Ectodermal cell (in vitro differentiated cells): Measurements from ENCODE around the gene SMIM13.

Source experiments
- H3K27ac ChIP-seq: 2 replicates; pipeline ENCODE4 v1.7.0; 2013; ENCODE audit warnings: mild to moderate bottlenecking, low read depth, low read length; ENCODE audit not compliant: insufficient read depth, poor library complexity, severe bottlenecking
- H3K27me3 ChIP-seq: 2 replicates; pipeline ENCODE4 v1.7.0; 2013; ENCODE audit warnings: mild to moderate bottlenecking, low read length; ENCODE audit not compliant: insufficient read depth, control insufficient read depth, poor library complexity, severe bottlenecking
- H3K36me3 ChIP-seq: one replicate; pipeline ENCODE4 v1.7.0; 2013; ENCODE audit warnings: low read length; ENCODE audit not compliant: control insufficient read depth, insufficient read depth
- H3K4me1 ChIP-seq: one replicate; pipeline ENCODE4 v1.7.0; 2013; ENCODE audit warnings: low read length; ENCODE audit not compliant: control insufficient read depth, insufficient read depth
- H3K4me3 ChIP-seq: 2 replicates; pipeline ENCODE4 v1.7.0; 2013; ENCODE audit warnings: low read depth, low read length, control low read depth; ENCODE audit not compliant: insufficient read depth
- H3K9me3 ChIP-seq: 2 replicates; pipeline ENCODE4 v1.7.0; 2013; ENCODE audit warnings: mild to moderate bottlenecking, low read length, moderate library complexity; ENCODE audit not compliant: control insufficient read depth
- WGBS, 2 experiments: methylation state at CpG; one replicate each; pipeline ENCODE4 v1.1.7; 2013; ENCODE audit warnings: missing lambda C conversion rate in 2 of 2; 5-methylcytosine and 5-hydroxymethylcytosine counted together

SMIM13 gene

DNA sequence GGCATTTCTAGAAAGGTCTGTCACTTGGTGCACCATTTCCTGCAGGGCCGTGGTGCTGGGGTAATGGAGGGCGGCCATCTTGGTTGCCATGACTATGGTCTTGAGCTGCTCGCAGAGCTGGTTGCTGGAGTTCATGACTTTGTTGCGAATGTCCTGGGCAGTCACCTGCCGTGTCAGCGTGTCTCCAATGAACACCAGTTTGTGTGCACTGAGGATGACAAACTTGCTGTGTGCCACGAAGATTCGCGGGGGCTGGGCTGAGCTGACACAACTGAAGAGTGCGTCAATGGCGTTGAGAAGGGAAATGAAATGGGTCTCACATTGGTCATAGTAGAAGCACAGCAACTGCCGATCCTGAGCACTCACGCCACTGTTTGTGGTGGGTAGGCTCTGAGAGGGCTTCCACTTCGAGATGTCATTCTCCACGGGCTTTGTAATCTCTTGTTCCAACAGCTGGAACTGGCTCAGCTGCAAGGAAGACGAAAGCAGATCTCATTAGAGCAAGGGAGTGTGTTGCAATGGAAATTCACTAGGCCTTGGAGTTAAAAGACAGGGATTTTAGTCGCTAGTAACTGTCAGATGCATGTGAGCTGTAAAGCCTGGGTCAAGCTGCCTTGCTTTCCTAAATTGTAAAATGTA, 91.7 kb downstream of the SMIM13 start:
- WGBS, 2 experiments, result 95% methylated on average over 17 of the region's 17 CpGs
- Histone ChIP-seq H3K36me3 (peaks cover 11% of the 10 kb centered on the region), H3K27ac (no peak overlapping the region)

DNA sequence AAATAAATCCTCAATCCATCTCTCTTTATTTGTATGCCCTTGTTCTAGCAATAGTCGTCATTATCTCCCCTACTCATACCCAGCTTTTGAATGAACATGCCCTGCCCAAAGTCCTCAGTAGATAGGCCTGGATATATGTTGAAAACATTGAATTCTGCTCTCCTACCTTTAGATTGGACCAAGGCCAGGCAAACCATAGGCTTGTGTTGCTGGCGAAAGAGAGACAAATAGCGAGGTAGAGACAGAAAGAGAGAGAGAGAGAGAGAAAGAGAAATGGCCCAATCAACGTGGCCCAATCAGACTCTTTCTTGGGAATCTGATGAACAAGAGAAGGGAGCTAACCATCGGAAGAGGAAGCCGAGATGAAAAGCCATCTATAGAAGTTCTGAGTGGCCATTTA, 93.7 kb downstream of the SMIM13 start:
- Histone ChIP-seq H3K4me3 (no peak overlapping the region), H3K27me3 (no peaks in the 10 kb centered on the region), H3K27ac (no peak overlapping the region), H3K4me1 (peaks cover 3% of the 10 kb centered on the region), H3K36me3 (peaks cover 14% of the 10 kb centered on the region), H3K9me3 (no peaks in the 10 kb centered on the region)
- 95% methylated on average over 6 of the region's 6 CpGs for WGBS, 2 experiments

More for the DNA sequence above, 91.7 kb downstream of the SMIM13 start:
- Histone ChIP-seq H3K27me3 (no peaks in the 10 kb centered on the region), H3K9me3 (peaks cover 3% of the 10 kb centered on the region), H3K4me1 (no peaks in the 10 kb centered on the region), H3K4me3 (no peak overlapping the region)
